ENCODE results near the gene HOXA13.

DNA sequence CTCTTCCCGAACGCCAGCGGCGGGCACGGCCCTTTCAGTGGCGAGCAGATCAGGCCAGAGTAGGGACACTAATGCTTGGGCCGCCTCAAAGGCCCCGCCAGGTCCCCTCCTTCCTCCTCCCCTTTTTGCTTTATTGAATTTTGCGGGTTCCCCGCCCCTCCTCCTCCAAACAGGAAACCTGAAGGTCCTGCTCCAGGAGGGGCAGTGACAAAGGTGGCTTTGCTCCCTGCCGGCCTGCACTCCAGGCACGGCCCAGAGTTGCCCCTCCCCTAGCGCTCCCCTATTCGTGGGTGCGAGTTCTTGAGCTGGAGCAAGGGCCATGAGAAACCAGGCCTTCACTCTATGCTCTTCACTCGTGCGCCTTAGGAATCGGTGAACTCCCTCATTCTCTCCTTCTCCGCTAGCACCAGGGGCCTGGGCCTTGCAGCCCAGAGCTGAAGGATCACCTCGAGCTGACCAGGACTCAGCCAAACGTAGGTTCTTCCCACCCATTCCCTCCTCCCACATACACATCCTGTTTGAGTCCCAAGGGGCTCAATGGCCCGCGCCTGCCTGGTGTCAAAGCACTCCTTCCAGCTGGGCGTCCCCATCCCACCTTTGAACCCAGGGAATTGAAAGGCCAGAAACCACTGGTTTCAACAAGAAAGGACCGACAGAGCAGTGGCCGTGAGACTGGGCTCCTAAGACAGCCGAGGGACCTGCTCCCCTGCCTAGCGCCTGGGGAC, 51.7 kb downstream of the HOXA13 start:
- TF ChIP-seq, protein P1, sequence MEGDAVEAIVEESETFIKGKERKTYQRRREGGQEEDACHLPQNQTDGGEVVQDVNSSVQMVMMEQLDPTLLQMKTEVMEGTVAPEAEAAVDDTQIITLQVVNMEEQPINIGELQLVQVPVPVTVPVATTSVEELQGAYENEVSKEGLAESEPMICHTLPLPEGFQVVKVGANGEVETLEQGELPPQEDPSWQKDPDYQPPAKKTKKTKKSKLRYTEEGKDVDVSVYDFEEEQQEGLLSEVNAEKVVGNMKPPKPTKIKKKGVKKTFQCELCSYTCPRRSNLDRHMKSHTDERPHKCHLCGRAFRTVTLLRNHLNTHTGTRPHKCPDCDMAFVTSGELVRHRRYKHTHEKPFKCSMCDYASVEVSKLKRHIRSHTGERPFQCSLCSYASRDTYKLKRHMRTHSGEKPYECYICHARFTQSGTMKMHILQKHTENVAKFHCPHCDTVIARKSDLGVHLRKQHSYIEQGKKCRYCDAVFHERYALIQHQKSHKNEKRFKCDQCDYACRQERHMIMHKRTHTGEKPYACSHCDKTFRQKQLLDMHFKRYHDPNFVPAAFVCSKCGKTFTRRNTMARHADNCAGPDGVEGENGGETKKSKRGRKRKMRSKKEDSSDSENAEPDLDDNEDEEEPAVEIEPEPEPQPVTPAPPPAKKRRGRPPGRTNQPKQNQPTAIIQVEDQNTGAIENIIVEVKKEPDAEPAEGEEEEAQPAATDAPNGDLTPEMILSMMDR (IDR thresholded peaks at IDR 0.05) = no peak
- TF ChIP-seq POLR2A (IDR thresholded peaks at IDR 0.05) = peak; percentile 55

Measured in Peyer's patch (tissue), 4 donors.